ENCODE results near the gene SPRED1.

DNA sequence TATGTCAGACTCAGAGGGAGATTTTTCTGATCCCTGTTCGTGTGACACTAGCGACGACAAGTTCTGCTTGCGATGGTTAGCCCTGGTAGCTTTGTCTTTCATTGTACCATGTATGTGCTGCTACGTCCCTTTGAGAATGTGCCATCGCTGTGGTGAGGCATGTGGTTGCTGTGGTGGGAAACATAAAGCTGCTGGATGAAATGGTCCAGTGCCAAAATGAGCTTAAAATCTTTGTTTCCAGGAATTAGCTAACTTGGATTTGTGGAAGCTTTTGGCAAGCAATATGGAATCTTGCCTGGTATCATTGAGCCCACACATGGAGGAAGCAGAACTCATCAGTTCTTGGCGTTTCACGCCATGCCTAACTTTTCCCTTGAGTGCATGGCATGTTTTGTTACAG, 98.8 kb downstream of the SPRED1 start:
- TF ChIP-seq POLR2A (IDR thresholded peaks at IDR 0.05; ENCODE audit: low read depth, low read length) (no peak), YY1 (IDR thresholded peaks at IDR 0.05; ENCODE audit: low read depth, low read length) (no peak), EP300 (IDR thresholded peaks at IDR 0.05; ENCODE audit: borderline replicate concordance in 1 of 2, control insufficient read depth in 1 of 2, low read depth in 2 of 2, low read length in 2 of 2) (no peak), HDGF (IDR thresholded peaks at IDR 0.05) (no peak), TBL1XR1 (IDR thresholded peaks at IDR 0.05; ENCODE audit: low read depth, low read length) (no peak), SIN3A (IDR thresholded peaks at IDR 0.05; ENCODE audit: low read depth, low read length) (no peak), POLR2AphosphoS5 (IDR thresholded peaks at IDR 0.05; ENCODE audit: low read length) (no peak), EZH2 (IDR thresholded peaks at IDR 0.05; ENCODE audit: borderline replicate concordance, control insufficient read depth, low read depth, low read length) (no peak), MTA2 (IDR thresholded peaks at IDR 0.05; ENCODE audit: low read depth) (no peak), HDAC2 (IDR thresholded peaks at IDR 0.05) (no peak)
- TF ChIP-seq, protein P1, sequence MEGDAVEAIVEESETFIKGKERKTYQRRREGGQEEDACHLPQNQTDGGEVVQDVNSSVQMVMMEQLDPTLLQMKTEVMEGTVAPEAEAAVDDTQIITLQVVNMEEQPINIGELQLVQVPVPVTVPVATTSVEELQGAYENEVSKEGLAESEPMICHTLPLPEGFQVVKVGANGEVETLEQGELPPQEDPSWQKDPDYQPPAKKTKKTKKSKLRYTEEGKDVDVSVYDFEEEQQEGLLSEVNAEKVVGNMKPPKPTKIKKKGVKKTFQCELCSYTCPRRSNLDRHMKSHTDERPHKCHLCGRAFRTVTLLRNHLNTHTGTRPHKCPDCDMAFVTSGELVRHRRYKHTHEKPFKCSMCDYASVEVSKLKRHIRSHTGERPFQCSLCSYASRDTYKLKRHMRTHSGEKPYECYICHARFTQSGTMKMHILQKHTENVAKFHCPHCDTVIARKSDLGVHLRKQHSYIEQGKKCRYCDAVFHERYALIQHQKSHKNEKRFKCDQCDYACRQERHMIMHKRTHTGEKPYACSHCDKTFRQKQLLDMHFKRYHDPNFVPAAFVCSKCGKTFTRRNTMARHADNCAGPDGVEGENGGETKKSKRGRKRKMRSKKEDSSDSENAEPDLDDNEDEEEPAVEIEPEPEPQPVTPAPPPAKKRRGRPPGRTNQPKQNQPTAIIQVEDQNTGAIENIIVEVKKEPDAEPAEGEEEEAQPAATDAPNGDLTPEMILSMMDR (IDR thresholded peaks at IDR 0.05 in 2 of 3, conservative IDR thresholded peaks at IDR 0.05 in 1 of 3; ENCODE audit: control insufficient read depth in 2 of 3, extremely low read depth in 1 of 3, insufficient read depth in 1 of 3, low read depth in 3 of 3, low read length in 3 of 3): no peak
- TF ChIP-seq, protein P2, sequence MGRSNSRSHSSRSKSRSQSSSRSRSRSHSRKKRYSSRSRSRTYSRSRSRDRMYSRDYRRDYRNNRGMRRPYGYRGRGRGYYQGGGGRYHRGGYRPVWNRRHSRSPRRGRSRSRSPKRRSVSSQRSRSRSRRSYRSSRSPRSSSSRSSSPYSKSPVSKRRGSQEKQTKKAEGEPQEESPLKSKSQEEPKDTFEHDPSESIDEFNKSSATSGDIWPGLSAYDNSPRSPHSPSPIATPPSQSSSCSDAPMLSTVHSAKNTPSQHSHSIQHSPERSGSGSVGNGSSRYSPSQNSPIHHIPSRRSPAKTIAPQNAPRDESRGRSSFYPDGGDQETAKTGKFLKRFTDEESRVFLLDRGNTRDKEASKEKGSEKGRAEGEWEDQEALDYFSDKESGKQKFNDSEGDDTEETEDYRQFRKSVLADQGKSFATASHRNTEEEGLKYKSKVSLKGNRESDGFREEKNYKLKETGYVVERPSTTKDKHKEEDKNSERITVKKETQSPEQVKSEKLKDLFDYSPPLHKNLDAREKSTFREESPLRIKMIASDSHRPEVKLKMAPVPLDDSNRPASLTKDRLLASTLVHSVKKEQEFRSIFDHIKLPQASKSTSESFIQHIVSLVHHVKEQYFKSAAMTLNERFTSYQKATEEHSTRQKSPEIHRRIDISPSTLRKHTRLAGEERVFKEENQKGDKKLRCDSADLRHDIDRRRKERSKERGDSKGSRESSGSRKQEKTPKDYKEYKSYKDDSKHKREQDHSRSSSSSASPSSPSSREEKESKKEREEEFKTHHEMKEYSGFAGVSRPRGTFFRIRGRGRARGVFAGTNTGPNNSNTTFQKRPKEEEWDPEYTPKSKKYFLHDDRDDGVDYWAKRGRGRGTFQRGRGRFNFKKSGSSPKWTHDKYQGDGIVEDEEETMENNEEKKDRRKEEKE (IDR thresholded peaks at IDR 0.05): no peak
